NCI-H1092 treated with DMSO at 0.1 percent for 48 hours (cell line): ENCODE results near the gene CTNNA1.
"Not testable (repeated sequence)": the region's sequence is repeated elsewhere in the genome, so short reads cannot be mapped to it uniquely, and the experiment has no call there.

Source experiments
- DNase-seq: peaks from one replicate; lab custom pipeline; 2025; lab: John Stamatoyannopoulos, UW

The CTNNA1 gene

DNA sequence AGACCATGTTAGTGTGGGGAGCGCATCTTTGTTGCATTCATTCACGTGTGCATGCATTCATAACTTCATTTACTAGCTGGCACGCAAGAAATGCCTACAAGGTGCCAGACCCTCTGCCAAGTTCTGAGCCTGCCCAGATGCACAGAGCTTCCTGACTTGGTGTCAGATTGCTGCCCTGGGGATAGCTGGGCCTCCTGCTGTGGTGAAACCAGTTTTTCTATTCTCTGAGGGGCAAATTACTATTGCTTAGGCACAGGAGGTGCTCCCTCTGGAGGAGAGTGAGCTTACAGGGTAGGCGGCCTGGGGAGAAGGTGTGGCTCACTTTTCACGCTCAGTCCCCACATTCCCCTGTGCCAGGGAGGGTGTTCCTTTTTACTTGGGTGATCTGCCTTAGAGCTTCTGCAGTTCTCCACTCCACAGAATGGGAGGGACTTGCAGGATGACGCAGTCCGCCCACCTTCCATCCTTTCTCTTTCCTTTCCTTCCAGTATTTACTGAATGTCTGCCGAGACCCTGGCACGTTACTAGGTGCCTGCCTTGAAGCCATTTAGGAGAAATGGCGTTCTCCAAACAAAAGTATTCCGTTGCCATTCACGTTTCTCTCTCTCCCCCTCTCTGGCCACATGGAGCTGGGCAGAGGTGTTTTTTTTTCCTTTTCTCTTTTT is 27.9 kb upstream of the CTNNA1 start:
- DNase-seq: no peak

DNA sequence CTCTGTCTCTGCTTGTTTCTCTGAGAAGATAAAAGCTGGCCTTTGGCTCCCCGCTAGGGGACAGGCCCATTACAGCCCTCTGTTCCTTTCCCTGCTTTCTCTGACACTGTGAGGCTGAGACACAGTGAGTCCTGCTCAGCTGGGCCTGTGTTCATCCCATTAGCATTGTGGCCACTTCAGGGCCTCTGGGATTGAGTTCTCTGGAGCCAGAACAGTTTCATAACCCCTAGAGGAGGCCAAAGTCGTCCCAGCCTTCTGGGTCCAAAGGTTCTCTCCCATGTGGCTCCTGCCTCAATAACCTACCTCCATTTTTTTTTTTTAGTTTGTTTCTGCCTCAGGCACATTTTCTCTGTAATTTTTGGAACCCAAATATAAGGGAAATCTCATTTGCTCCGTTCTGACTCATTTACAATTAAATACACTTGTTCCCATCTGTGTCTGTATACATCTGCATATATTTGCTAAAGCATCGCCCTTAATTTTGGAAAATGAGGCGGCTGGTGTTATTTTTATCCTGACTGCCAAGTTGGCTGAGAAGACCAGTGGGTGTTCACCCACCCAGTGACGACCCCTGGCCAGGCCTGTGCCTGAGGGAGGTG is 27.3 kb upstream of the CTNNA1 start:
- DNase-seq: no peak

DNA sequence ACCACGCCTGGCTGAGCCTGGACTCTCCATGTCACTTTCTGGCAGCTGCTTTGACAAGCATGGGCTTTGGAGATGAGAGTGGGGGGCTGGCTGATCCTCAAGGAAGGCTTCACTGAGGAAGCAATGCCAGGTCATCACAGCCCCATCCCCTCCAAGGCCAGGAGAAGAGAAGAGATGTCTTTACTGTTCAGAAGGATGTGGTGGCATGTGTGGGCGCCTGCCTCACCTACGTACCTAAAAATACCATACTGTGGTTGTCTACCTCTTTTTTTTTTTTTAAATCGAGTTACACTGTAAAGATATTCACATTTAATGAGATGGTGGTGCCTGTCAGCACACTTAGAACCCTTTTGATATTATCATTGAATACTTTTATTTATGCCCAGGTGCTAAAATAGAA is 26.4 kb upstream of the CTNNA1 start:
- DNase-seq: no peak

DNA sequence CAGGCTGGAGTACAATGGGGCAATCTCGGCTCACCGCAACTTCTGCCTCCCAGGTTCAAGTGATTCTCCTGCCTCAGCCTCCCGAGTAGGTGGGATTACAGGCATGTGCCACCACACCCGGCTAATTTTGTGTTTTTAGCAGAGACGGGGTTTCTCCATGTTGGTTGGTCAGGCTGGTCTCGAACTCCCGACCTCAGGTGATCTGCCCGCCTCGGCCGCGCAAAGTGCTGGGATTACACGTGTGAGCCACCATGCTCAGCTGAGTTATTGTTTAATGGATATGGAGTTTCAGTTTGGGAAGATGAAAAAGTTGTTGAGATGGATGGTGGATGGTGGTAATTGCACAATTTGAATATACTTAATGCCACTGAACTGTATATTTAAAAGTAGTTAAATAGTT is 22.7 kb upstream of the CTNNA1 start:
- DNase-seq: not testable (repeated sequence)

GRCh38 chr5:138732466-138732865 is 20.8 kb upstream of the CTNNA1 start:
- no peak for DNase-seq

- DNase-seq: no peak
These were observed 20.3 kb upstream of the CTNNA1 start for GRCh38 chr5:138732933-138733332.

DNA sequence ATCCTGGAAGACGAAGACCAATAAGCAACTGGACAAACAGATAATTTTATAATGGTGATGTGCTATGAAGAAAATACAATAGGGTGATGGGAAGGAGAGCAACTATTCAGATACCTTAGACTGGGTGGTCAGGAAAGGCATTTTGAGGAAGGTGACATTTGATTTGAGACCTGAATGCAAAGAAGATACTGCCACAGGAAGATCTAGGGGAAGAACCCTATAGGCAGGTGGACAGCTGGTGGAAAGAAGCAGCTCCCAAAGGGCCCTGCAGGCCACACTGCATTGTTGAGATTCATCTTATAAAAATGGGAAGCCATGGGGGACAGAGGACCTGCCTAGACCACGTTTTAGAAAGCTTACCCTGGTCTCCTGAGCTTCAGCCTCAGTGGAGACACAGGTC is 19.7 kb upstream of the CTNNA1 start:
- no peak for DNase-seq

GRCh38 chr5:138736293-138736692 is 16.9 kb upstream of the CTNNA1 start:
- DNase-seq: no peak

GRCh38 chr5:138737494-138738265 is 15.5 kb upstream of the CTNNA1 start:
- DNase-seq: no peak

GRCh38 chr5:138738399-138738798 is 14.8 kb upstream of the CTNNA1 start:
- no peak for DNase-seq

DNA sequence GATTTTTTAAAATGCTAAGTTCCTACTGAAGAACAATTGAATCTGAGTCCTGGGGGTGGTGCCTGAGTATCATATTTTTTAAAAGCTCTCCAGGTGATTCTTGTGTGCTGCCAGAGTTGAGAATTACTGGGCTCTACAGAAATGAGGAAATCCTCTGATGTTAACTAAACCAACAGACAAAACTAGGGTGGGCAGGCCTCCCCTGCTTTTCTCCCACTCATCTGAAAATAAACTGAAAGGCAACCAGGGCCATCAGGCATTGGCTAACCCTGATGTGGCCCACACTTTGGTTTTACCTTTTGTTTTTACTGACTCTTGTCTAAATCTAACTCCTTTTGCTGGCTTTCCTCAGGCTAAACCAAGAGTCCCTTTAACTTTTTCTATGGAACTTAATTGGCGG is 13.3 kb upstream of the CTNNA1 start:
- DNase-seq: no peak

DNA sequence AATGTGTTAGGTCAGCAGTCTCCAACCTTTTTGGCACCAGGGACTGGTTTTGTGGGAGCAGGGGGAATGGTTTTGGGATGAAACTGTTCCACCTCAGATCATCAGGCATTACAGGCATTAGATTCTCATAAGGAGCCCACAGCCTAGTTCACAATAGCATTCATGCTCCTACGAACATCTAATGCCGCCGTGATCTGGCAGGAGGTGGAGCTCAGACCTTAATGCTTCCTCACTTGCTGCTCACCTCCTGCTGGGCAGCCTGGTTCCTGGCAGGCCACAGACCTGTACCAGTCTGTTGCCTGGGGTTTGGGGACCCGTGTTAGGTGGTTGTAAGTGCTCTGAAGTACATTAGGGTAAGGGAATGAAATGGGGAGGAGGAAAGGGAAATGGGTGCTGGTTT is 9.7 kb upstream of the CTNNA1 start:
- DNase-seq: no peak

DNA sequence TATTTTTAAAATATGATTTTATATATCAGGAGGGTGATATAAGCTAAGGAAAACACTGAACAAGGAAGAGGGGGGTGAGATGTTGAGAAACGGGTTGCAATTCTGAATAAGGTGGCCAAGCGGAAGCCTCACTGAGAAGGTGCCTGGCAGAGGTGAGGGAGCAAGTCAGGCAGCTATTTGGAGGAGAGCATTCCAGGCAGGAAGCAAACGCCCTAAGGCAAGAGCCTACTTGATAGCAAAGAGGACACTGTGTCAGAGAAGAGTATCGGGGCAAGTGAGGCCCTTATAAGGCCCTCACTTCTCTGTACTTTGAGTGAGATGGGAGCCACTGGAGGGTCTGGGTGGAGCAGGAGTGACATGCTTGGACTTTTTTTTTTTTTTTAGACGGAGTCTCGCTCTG is 8.0 kb upstream of the CTNNA1 start:
- no peak for DNase-seq

DNA sequence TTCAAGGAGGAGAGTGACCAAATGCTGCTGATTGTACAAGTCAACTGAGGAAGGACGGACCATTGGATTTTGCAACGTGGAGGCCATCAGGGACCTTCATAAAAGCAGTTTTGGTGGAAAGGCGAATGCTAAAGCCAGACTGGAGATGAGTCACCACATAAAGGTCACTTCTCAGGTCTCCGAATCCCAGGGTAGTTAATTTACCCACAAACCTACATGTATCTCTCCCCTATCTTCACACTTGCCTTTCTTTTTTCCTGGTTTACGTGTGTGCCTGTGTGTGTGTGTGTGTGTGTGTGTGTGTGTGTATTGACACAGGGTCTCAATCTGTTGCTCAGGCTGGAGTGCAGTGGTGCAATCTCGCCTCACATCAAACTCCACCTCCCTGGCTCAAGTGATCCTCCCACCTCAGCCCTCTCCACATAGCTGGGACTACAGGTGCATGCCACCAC is 4.6 kb upstream of the CTNNA1 start:
- DNase-seq: no peak

DNA sequence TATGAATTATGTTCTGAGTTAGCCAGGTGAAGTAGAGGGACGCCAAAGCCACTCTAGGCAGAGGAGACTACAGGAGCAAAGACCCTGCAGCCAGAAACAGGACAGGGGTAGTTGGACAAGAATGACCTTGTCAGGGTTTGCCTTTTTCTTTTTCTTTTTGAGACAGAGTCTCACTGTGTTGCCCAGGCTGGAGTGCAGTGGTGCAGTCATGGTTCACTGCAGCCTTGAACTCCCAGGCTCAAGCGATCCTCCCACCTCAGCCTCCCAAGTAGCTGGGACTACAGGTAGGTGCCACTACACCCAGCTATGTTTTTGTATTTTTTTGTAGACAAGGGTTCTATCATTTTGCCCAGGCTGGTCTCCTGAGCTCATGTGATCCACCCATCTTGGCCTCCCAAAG is 1.9 kb upstream of the CTNNA1 start:
- not testable (repeated sequence) for DNase-seq

GRCh38 chr5:138752341-138752950 is 779 bp upstream of the CTNNA1 start:
- no peak for DNase-seq

DNA sequence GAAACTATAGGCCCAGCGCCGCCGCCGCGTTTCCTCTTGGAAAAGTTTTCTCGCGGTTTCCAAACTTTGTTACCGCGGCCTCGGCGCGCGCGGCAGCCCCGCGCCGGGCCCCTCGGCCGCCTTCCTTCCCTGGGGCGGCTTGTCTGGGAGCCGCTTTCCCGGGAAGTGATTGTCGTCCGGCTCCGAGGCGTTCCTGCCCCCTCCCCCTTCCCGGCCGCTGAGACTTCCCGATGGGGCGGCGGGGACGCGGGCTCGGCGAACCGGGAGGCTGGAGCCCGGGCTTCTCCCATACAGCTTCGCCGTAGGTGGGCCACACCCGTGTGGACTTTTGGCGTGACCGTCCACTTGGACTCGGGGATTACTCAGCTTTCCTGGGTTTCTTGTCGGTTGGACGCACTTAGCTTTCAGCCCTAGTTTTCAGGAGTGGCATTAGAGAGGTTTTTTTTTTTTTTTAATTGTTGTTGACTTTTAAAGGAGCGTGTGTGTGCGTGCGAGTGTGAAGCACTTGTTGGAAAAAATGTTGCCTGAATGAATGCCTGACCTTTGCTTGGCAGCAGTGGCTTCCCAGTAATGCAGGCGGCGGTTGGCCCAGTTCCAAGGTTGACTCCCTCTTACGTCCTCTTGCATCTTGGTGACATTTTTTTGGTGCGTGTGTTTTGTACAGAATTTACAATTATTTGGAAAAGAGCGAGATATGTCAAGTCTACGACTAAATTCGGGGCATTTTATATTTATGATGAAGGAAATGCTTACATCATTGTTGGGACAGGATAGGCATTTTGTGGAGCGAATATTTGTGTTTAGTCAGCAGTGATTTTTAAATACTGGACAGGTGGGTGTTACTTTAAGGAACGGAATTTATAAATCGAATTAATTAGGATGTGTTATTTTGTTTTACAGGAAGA is 821 bp downstream of the CTNNA1 start:
- DNase-seq: no peak

DNA sequence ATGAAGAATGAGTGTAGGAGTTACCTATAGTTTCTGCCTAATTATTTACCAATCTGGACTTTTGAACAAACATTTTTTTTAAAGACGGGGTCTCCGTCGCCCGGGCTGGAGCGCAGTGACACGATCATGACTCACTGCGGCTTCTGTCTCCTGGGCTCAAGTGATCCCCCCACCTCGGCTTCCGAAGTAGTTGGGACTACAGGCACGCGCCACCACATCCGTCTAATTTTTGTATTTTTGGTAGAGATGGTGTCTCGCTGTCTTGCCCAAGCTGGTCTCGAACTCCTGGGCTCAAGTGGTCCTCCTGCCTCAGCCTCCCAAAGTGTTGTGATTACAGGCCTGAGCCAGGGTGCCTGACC is 1.5 kb downstream of the CTNNA1 start:
- DNase-seq: no peak

GRCh38 chr5:138755084-138755748 is 2.0 kb downstream of the CTNNA1 start:
- DNase-seq: no peak

GRCh38 chr5:138757061-138757776 is 4.0 kb downstream of the CTNNA1 start:
- DNase-seq: no peak
